Common myeloid progenitor, CD34-positive (primary cell): ENCODE data around the gene RABEP1. TPM values are rescaled to one million over a fixed set of nuclear protein-coding genes. Genes with fewer than 3 reads are reported as not detected.
"Not testable (repeated sequence)": the region's sequence is repeated elsewhere in the genome, so short reads cannot be mapped to it uniquely, and the experiment has no call there.

Experiments
- CTCF ChIA-PET: fragments of 350-600 bp; sonication (Branson Sonifier 250); formaldehyde crosslinking; loops from one replicate; lab custom pipeline; 2021; ENCODE audit warnings: antibody characterized with exemption; lab: Charles Lee
- POLR2A ChIA-PET: fragments of 350-600 bp; sonication (Branson Sonifier 250); formaldehyde crosslinking; loops from one replicate; lab custom pipeline; 2021; ENCODE audit warnings: antibody characterized with exemption; lab: Charles Lee
- DNase-seq, 3 donors: peaks; one replicate each; pipeline versions ENCODE4 v3.0.0 to v3.0.0-alpha.2; 2013
- H3K27ac ChIP-seq, 2 experiments: 1 replicate in 1 of 2; 2 replicates in 1 of 2; pipeline ENCODE4 v1.7.0; 2013; ENCODE audit warnings: inconsistent platforms in 2 of 2, low read length in 2 of 2, mild to moderate bottlenecking in 2 of 2, low read depth in 1 of 2, moderate library complexity in 1 of 2; ENCODE audit not compliant: severe bottlenecking in 2 of 2, insufficient read depth in 1 of 2, poor library complexity in 1 of 2
- H3K27me3 ChIP-seq, 5 experiments: replicated peaks in 2 of 5; 1 replicate in 3 of 5; 2 replicates in 2 of 5; pipeline versions ENCODE4 v1.6.1 to v1.7.0; 2013; ENCODE audit warnings: low read length in 4 of 5, mild to moderate bottlenecking in 2 of 5, moderate library complexity in 2 of 5, inconsistent platforms in 1 of 5; ENCODE audit not compliant: insufficient read depth in 5 of 5, control insufficient read depth in 4 of 5
- H3K36me3 ChIP-seq, 4 experiments: 1 replicate in 2 of 4; 2 replicates in 2 of 4; pipeline versions ENCODE4 v1.6.1 to v1.7.0; 2013; ENCODE audit warnings: low read length in 3 of 4, control low read depth in 1 of 4, mild to moderate bottlenecking in 1 of 4; ENCODE audit not compliant: control insufficient read depth in 4 of 4, insufficient read depth in 4 of 4
- H3K4me1 ChIP-seq, 4 experiments: 1 replicate in 3 of 4; 2 replicates in 1 of 4; pipeline versions ENCODE4 v1.6.1 to v1.7.1; 2013; ENCODE audit warnings: low read length in 3 of 4, mild to moderate bottlenecking in 3 of 4, control low read depth in 1 of 4, inconsistent platforms in 1 of 4, moderate library complexity in 1 of 4; ENCODE audit not compliant: control insufficient read depth in 4 of 4, insufficient read depth in 4 of 4; ENCODE audit errors: control extremely low read depth in 1 of 4
- H3K4me3 ChIP-seq, 7 experiments: 1 replicate in 4 of 7; 2 replicates in 3 of 7; pipeline versions ENCODE4 v1.5.1 to v1.7.0; 2013; ENCODE audit warnings: mild to moderate bottlenecking in 7 of 7, low read length in 6 of 7, moderate library complexity in 6 of 7, inconsistent platforms in 2 of 7, low read depth in 2 of 7, control low read depth in 1 of 7; ENCODE audit not compliant: insufficient read depth in 4 of 7, control insufficient read depth in 1 of 7; ENCODE audit errors: extremely low read depth in 1 of 7
- H3K9me3 ChIP-seq, 5 experiments: 1 replicate in 4 of 5; 2 replicates in 1 of 5; pipeline versions ENCODE4 v1.6.1 to v1.7.1; 2013; ENCODE audit warnings: low read length in 4 of 5, mild to moderate bottlenecking in 2 of 5, inconsistent platforms in 1 of 5, low read depth in 1 of 5, moderate library complexity in 1 of 5; ENCODE audit not compliant: control insufficient read depth in 4 of 5, insufficient read depth in 2 of 5; ENCODE audit errors: control extremely low read depth in 1 of 5
- WGBS: methylation state at CpG from one replicate; pipeline ENCODE4 v1.1.5; 2013; ENCODE audit not compliant: insufficient coverage; 5-methylcytosine and 5-hydroxymethylcytosine counted together
- polyA plus RNA-seq: library from polyadenylated mRNA; unstranded; fragments of 120-200 nt; gene quantifications from one replicate; pipeline ENCODE4 v1.2.1, GENCODE V29; 2013

RABEP1 gene, protein sequence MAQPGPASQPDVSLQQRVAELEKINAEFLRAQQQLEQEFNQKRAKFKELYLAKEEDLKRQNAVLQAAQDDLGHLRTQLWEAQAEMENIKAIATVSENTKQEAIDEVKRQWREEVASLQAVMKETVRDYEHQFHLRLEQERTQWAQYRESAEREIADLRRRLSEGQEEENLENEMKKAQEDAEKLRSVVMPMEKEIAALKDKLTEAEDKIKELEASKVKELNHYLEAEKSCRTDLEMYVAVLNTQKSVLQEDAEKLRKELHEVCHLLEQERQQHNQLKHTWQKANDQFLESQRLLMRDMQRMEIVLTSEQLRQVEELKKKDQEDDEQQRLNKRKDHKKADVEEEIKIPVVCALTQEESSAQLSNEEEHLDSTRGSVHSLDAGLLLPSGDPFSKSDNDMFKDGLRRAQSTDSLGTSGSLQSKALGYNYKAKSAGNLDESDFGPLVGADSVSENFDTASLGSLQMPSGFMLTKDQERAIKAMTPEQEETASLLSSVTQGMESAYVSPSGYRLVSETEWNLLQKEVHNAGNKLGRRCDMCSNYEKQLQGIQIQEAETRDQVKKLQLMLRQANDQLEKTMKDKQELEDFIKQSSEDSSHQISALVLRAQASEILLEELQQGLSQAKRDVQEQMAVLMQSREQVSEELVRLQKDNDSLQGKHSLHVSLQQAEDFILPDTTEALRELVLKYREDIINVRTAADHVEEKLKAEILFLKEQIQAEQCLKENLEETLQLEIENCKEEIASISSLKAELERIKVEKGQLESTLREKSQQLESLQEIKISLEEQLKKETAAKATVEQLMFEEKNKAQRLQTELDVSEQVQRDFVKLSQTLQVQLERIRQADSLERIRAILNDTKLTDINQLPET
- polyA plus RNA-seq, result 31.1 TPM

DNA sequence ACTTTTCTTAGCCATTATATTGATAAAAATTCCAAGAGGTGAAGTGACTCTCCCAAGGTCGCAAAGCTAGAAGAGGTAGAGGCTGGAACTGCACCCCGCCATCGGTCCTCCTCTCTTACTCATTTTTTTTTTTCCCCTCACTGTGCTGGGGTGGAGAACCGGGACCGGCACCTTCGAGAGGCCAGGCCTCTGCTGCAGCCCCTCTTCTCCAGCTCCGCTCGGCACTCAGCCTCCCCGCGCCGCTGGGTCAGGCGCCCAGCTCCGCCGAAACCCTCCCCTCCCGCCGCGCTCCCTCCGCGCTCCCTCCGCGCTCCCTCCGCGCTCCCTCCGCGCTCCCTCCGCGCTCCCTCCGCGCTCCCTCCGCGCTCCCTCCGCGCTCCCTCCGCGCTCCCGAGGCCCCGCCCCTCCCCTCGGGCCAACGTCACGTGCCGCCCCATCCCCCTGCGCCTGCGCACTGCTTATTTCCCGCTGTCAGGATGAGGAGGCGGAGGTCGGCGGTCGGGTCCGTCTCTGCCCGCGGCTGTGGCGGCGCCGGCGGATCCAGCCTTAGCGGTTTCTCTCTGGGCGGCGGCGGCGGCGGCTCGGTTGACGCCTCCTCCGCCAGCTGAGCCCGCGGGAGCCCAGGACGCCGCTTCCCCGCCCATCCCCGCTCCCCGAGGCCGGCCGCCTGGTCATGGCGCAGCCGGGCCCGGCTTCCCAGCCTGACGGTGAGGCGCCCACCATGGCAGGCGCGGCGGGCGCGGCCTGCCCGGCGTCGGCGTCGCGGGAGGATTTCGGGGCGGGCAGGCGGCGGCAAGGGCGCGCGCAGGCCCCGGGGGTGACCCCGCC, at the start of gene RABEP1:
Gene RABEP1, plus strand, starts transcription at position 471 of the 828 bp plus-strand sequence. Its CDS starts 203 bp downstream, at position 674.
- Histone ChIP-seq H3K36me3 (peaks cover 0 to 4% (median under 1%) of the 10 kb centered on the region in 4 experiments), H3K4me3 (peak within 1 kb of the TSS; percentile 49 to 91 (median 77)), H3K9me3 (no peaks in the 10 kb centered on the region), H3K27me3 (no peaks in the 10 kb centered on the region), H3K27ac (peak within 1 kb of the TSS; percentile 20 to 74), H3K4me1 (peaks cover 14 to 26% (median 22%) of the 10 kb centered on the region in 4 experiments)
- peak; percentile 91 to 96 (median 95) for DNase-seq
- CTCF ChIA-PET, result interaction anchor here (1.3 kb wide), 1 partner anchor 9 kb away, joined by 3 read pairs; no protein-coding TSS in a partner anchor
- POLR2A ChIA-PET, result interaction anchor here (0.6 kb wide), 2 partner anchors 116 to 184 kb away, joined by 3 to 4 read pairs; no protein-coding TSS in a partner anchor
- under 1% methylated on average over 71 of the region's 98 CpGs for WGBS

- H3K27me3 ChIP-seq, POLR2A ChIA-PET, CTCF ChIA-PET, H3K4me3 ChIP-seq, H3K9me3 ChIP-seq, DNase-seq, H3K27ac ChIP-seq, H3K36me3 ChIP-seq: not testable (repeated sequence)
- 96% methylated on average over 7 of the region's 7 CpGs for WGBS
- peaks cover 0 to 12% (median 5%) of the 10 kb centered on the region in 4 experiments for H3K4me1 ChIP-seq
Measured at GRCh38 chr17:5233492-5233891, 48.6 kb upstream of the RABEP1 start.

DNA sequence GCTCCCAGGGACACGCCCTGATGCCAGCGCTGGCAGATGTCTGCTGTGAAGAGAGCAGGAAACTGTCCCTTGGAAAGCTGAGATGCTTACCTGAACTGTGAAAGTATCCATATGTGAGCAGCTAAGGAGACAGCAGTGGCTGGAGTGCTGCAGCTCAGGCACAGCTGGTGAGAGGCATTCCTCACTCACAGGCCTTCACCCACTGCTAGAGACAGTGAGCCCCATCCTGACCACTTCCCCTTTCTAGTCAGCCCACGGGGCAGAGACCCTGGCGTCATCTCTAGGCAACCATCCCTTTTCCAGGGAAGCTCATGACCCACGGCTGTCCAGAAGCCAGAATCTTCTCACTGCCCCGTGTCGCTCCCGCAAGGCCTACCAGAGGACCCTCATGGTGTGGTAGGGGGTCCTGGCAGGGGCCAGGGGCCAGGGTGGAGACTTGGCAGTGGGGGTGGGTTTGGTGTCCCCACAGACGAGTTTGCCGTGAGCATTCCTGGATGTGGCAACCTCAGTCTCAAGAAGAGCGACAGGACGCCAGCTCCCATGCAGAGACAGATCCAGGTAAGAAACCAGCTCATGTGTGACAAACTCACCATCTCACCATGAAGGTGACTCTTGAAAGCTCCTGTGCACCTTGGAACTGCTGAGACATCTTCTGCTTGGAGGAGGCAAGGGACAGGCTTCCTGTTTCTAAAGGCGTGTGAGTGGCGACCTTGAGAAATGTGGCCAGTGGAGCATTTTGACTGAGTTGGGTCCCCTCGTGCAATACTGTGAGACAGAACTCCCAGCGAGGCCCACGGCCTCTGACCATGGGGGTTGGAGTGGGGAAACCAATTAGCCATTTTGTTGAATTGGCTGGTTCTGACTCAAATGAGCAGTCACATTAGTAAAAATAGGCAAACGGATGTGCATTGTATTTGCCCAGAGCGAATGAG, 47.2 kb upstream of the RABEP1 start, which contains the start of gene SCIMP:
Gene SCIMP, minus strand, starts transcription at position 216 of the 932 bp plus-strand sequence. Its CDS starts 105 bp downstream, at position 111.
- 83% methylated on average over 17 of the region's 19 CpGs for WGBS
- H3K9me3 ChIP-seq, result peaks cover 0 to 2% (median 0%) of the 10 kb centered on the region in 5 experiments
- H3K4me3 ChIP-seq, result no peak within 1 kb of the TSS
- peak within 1 kb of the TSS in 1 of 2 experiments; percentile 18 for H3K27ac ChIP-seq
- no peaks in the 10 kb centered on the region for H3K36me3 ChIP-seq
- CTCF ChIA-PET, result interaction anchor here (0.6 to 1.3 kb wide), 4 partner anchors 9 to 79 kb away, joined by 3 read pairs; no protein-coding TSS in a partner anchor
- peak; percentile 11 to 51 (median 50) for DNase-seq
- peaks cover 0 to 2% (median 0%) of the 10 kb centered on the region in 5 experiments for H3K27me3 ChIP-seq
- peaks cover 0 to 12% (median 5%) of the 10 kb centered on the region in 4 experiments for H3K4me1 ChIP-seq
- POLR2A ChIA-PET, result no interaction called here

- peaks cover 0 to 2% (median 0%) of the 10 kb centered on the region in 5 experiments for H3K27me3 ChIP-seq
- H3K4me1 ChIP-seq, result peaks cover 0 to 12% (median 5%) of the 10 kb centered on the region in 4 experiments
- no peaks in the 10 kb centered on the region for H3K36me3 ChIP-seq
- WGBS, result 40% methylated on average over 1 of the region's 3 CpGs
- no peak overlapping the region for H3K27ac ChIP-seq
- ChIA-PET CTCF (interaction anchor here (0.7 to 2.0 kb wide), 5 partner anchors 12 to 1931 kb away, joined by 3 to 4 read pairs (median 4); no protein-coding TSS in a partner anchor), POLR2A (no interaction called here)
- H3K9me3 ChIP-seq, result peaks cover 0 to 2% (median 0%) of the 10 kb centered on the region in 5 experiments
- no peak for DNase-seq
- no peak overlapping the region for H3K4me3 ChIP-seq
Measured at GRCh38 chr17:5236938-5237540, 45.0 kb upstream of the RABEP1 start.

GRCh38 chr17:5237541-5238016, 44.5 kb upstream of the RABEP1 start:
- DNase-seq, result peak; percentile 50 to 78 (median 68)
- peaks cover 0 to 12% (median 5%) of the 10 kb centered on the region in 4 experiments for H3K4me1 ChIP-seq
- POLR2A ChIA-PET, result no interaction called here
- 14% methylated on average over 4 of the region's 6 CpGs for WGBS
- no peak overlapping the region for H3K4me3 ChIP-seq
- CTCF ChIA-PET, result interaction anchor here (0.6 to 2.0 kb wide), 7 partner anchors 9 to 46 kb away, joined by 3 to 5 read pairs (median 4); partner anchors contain the start of gene ZNF594
- no peaks in the 10 kb centered on the region for H3K36me3 ChIP-seq
- H3K27me3 ChIP-seq, result peaks cover 0 to 2% (median 0%) of the 10 kb centered on the region in 5 experiments
- H3K27ac ChIP-seq, result no peak overlapping the region
- peaks cover 0 to 2% (median 0%) of the 10 kb centered on the region in 5 experiments for H3K9me3 ChIP-seq
